H1 (cell line): ENCODE measurements around the gene PLXDC2. TPM values are rescaled to one million over a fixed set of nuclear protein-coding genes. Genes with fewer than 3 reads are reported as not detected.

Experiments used
- PHF8 ChIP-seq: fragments of 200-600 bp; sonication (generic); conservative IDR thresholded peaks from 2 replicates; pipeline ENCODE4 v1.7.1; 2012; ENCODE audit warnings: low read depth, mild to moderate bottlenecking, inconsistent platforms, low read length, moderate library complexity
- RAD21 ChIP-seq, 2 experiments: IDR thresholded peaks in 1 of 2; conservative IDR thresholded peaks in 1 of 2; 2 replicates each; pipeline ENCODE4 v1.6.1; 2011; ENCODE audit warnings: low read depth in 2 of 2, low read length in 2 of 2, improper control_type of control experiment in 1 of 2, inconsistent platforms in 1 of 2, mild to moderate bottlenecking in 1 of 2, moderate library complexity in 1 of 2
- YY1 ChIP-seq: IDR thresholded peaks from 2 replicates; pipeline ENCODE4 v1.6.1; 2011; ENCODE audit warnings: low read depth, mild to moderate bottlenecking, low read length
- polyA plus RNA-seq, 7 experiments: library from polyadenylated mRNA; depleted of rRNA in 3 of 7; stranded (reverse) in 5 of 7; unstranded in 2 of 7; fragments of >200 nt in 5 of 7; fragments of 200-250 nt in 2 of 7; gene quantifications; 1 replicate in 5 of 7; 2 replicates in 1 of 7; 4 replicates in 1 of 7; pipeline versions ENCODE4 v1.2.1 to v1.2.3, GENCODE V29; 2011 to 2013; ENCODE audit warnings: missing spikeins in 2 of 7, mixed read lengths in 2 of 7
- total RNA-seq: library from RNA; stranded (reverse); fragmentation: NEBNext Ultra II Directional; extraction: Animal tissue kit (Norgen Biotek cat#: 25700); gene quantifications from 2 replicates; pipeline ENCODE4 v1.2.1, GENCODE V29; 2021

The PLXDC2 gene
- total and polyA plus RNA-seq, 2 of the 8 experiments (the other 6 are each of a cell fraction or from before 2014, with no cell fraction given) = 23.0 to 40.5 TPM

DNA sequence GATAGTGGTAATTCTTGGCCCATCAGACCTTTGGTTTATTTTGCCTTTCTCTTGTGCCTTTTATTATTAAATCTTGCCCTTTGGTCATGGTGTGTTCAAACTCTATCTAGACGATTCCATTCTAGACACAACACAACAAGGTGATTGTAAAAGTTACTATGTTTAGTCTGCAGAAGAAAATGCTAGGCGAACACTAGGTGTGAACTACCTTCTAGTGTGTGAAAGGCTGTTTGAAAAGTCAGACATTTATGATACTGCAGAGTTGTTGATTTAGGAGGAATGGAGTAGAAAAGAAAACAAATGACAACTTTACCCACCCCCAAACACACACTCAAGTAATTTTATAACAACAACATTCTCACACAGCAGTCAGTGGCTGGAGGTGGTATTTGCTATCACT, 103.4 kb downstream of the PLXDC2 start (continued):
- no peak for TF ChIP-seq RAD21 (IDR thresholded peaks at IDR 0.05 in 1 of 2, conservative IDR thresholded peaks at IDR 0.05 in 1 of 2; ENCODE audit: low read depth in 2 of 2, low read length in 2 of 2)
- no peak for TF ChIP-seq YY1
- no peak for TF ChIP-seq PHF8
- TF ChIP-seq, all 59 proteins: peak for 0
